ENCODE results near the gene ZNF280D.
A peak's percentile ranks its signal among the peaks of the same experiment; 100 is the strongest.
"Not testable (repeated sequence)": the region's sequence is repeated elsewhere in the genome, so short reads cannot be mapped to it uniquely, and the experiment has no call there.

The ZNF280D gene, protein sequence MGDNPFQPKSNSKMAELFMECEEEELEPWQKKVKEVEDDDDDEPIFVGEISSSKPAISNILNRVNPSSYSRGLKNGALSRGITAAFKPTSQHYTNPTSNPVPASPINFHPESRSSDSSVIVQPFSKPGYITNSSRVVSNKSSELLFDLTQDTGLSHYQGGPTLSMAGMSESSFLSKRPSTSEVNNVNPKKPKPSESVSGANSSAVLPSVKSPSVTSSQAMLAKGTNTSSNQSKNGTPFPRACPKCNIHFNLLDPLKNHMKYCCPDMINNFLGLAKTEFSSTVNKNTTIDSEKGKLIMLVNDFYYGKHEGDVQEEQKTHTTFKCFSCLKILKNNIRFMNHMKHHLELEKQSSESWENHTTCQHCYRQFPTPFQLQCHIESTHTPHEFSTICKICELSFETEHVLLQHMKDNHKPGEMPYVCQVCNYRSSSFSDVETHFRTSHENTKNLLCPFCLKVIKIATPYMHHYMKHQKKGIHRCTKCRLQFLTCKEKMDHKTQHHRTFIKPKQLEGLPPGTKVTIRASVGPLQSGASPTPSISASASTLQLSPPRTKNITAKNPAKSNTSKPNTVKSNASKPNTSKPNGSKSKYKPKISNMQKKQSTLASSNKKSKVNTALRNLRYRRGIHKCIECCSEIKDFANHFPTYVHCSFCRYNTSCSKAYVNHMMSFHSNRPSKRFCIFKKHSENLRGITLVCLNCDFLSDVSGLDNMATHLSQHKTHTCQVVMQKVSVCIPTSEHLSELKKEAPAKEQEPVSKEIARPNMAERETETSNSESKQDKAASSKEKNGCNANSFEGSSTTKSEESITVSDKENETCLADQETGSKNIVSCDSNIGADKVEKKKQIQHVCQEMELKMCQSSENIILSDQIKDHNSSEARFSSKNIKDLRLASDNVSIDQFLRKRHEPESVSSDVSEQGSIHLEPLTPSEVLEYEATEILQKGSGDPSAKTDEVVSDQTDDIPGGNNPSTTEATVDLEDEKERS

DNA sequence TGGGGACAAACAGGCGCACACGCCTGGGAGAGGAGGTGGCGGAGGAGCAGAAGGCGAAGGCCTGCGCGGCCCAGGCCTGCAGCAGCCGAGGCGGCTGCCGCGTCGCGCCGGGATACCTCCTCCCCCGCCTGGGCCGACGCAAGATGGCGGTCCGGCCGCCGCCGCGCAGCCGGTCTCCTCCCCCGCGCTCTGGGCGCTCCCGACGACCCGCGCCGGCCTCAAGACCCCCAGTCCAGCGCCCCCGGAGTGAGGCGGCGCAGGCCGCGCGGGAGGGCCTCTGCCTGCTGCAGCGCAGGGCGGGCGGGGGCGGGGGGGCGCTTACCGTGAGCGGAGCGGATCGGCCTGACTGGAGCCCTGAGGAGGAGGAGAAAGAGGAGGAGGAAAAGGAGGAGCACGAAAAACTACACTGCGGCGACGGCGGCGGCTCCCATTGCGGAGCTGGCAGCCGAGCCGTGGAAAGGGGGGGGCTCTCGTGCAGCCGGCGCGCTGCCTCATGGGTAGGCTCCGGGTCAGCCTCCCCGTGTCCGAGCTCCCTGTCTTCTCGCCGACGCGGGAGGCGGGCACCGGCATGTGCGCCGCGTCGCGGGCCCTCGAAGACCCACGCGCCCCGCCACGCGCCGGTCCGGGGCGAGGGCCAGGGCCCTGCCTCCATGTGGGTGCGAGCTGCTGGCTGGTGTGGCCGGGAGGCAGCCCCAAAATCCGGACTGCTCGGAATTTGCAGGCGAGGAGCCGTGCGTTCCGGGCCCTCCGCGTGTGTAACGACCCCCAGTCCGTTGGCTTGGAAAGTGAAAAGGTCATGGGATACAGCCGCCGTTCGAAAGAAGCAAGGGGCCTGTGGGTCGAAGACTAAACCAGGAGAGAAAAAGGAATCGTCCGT lies at the start of gene ZNF280D:
TSS of gene ZNF280D (minus strand) at position 374 of the 877 bp plus-strand sequence. CDS start 26,400 bp downstream, outside the sequence.
- peaks cover 19% of the 10 kb centered on the region for H3K36me3 ChIP-seq (ENCODE audit: insufficient read depth, low read length)
- H3K9me3 ChIP-seq (ENCODE audit: low read depth, low read length): no peaks in the 10 kb centered on the region
- TF ChIP-seq FOXP2 (optimal IDR thresholded peaks at IDR 0.05; ENCODE audit: control extremely low read depth, extremely low read length, insufficient read depth): no peak
- TF ChIP-seq EZH2 (IDR thresholded peaks at IDR 0.05): no peak
- peak; percentile 54; the same call in 1 of the 2 replicates for TF ChIP-seq POLR2AphosphoS5 (IDR thresholded peaks at IDR 0.05; ENCODE audit: borderline replicate concordance, low read depth, low read length)
- DNase-seq (ENCODE audit: low read depth, low spot score): no peak
- H3K27ac ChIP-seq: peak within 1 kb of the TSS; percentile 87
- peak within 1 kb of the TSS; percentile 95 for H3K4me3 ChIP-seq
- H3K9ac ChIP-seq (ENCODE audit: insufficient read length): peak within 1 kb of the TSS; percentile 97

DNA sequence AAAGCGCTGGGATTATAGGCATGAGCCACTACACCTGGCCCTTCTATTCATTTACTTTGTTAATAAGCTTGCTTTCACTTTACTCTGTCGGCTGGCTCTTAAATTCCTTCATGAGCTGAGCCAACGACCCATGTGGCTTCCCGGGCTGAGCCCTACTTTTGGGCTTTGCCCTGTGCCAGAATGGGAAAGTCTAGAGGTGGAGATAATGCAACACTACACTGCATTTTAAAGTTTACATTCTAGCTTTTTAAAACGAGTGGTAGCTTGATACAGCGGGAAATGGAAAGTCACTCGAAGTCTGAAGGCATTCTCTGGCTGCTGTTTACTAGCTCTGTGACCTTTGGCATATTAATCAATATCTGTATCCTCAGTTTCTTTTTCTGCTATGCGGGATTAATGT lies 49.0 kb upstream of the ZNF280D start:
- Histone ChIP-seq H3K4me3 (no peak overlapping the region), H3K9me3 (ENCODE audit: low read depth, low read length) (no peaks in the 10 kb centered on the region), H3K27ac (no peak overlapping the region), H3K9ac (ENCODE audit: insufficient read length) (no peak overlapping the region), H3K36me3 (ENCODE audit: insufficient read depth, low read length) (no peaks in the 10 kb centered on the region)
- TF ChIP-seq FOXP2 (optimal IDR thresholded peaks at IDR 0.05; ENCODE audit: control extremely low read depth, extremely low read length, insufficient read depth) (no peak), POLR2AphosphoS5 (IDR thresholded peaks at IDR 0.05; ENCODE audit: borderline replicate concordance, low read depth, low read length) (no peak), EZH2 (IDR thresholded peaks at IDR 0.05) (no peak)
- no peak for DNase-seq (ENCODE audit: low read depth, low spot score)

DNA sequence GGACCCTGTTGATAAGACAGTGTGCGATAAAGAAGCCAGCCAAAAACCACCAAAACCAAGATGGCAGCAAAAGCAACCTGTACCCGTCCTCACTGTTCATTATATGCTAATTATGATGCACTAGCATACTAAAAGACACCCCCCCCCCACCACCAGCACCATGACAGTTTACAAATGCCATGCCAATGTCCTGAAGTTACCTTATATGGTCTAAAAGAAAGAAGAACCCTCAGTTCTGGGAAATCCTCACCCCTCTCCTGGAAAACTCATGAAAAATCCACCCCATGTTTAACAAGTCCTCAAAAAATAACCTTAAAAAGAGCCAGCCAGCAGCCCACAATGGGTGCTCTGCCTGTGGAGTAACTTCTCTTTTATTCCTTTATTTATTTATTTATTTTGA lies 48.4 kb upstream of the ZNF280D start:
- H3K36me3 ChIP-seq (ENCODE audit: insufficient read depth, low read length): no peaks in the 10 kb centered on the region
- H3K9ac ChIP-seq (ENCODE audit: insufficient read length): no peak overlapping the region
- H3K27ac ChIP-seq: no peak overlapping the region
- no peak for TF ChIP-seq POLR2AphosphoS5 (IDR thresholded peaks at IDR 0.05; ENCODE audit: borderline replicate concordance, low read depth, low read length)
- no peak for TF ChIP-seq EZH2 (IDR thresholded peaks at IDR 0.05)
- TF ChIP-seq FOXP2 (optimal IDR thresholded peaks at IDR 0.05; ENCODE audit: control extremely low read depth, extremely low read length, insufficient read depth): no peak
- H3K9me3 ChIP-seq (ENCODE audit: low read depth, low read length): no peaks in the 10 kb centered on the region
- DNase-seq (ENCODE audit: low read depth, low spot score): no peak
- no peak overlapping the region for H3K4me3 ChIP-seq

DNA sequence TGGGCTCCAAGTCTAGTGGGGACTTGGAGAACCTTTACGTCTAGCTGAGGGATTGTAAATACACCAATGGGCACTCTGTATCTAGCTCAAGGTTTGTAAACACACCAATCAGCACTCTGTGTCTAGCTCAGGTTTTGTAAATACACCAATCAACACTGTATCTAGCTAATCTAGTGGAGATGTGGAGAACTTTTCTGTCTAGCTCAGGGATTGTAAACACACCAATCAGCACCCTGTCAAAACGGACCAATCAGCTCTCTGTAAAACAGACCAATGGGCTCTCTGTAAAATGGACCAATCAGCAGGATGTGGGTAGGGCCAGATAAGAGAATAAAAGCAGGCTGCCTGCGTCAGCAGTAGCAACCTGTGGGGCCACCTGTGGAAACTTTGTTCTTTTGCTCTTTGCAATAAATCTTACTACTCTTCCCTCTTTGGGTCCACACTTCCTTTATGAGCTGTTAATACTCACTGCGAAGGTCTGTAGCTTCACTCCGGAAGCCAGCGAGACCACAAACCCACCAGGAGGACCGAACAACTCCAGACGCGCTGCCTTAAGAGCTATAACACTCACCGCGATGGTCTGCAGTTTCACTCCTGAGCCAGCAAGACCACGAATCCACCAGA lies 46.9 kb upstream of the ZNF280D start:
- H3K4me3 ChIP-seq; DNase-seq (ENCODE audit: low read depth, low spot score); H3K27ac ChIP-seq; H3K9ac ChIP-seq (ENCODE audit: insufficient read length); H3K9me3 ChIP-seq (ENCODE audit: low read depth, low read length); H3K36me3 ChIP-seq (ENCODE audit: insufficient read depth, low read length): not testable (repeated sequence)

DNA sequence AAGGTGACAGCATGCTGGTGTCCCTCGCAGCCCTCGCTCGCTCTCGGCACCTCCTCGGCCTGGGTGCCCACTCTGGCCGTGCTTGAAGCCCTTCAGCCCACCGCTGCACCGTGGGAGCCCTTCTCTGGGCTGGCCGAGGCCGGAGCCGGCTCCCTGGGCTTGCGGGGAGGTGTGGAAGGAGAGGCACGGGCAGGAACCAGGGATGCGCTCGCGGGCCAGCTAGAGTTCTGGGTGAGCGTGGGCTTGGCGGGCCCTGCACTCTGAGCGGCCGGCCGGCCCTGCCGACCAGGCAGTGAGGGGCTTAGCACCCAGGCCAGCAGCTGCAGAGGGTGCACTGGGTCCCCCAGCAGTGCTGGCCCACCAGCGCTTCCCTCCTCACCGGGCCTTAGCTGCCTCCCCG lies 46.1 kb upstream of the ZNF280D start:
- H3K36me3 ChIP-seq (ENCODE audit: insufficient read depth, low read length); H3K27ac ChIP-seq; DNase-seq (ENCODE audit: low read depth, low spot score); H3K9me3 ChIP-seq (ENCODE audit: low read depth, low read length); H3K4me3 ChIP-seq; H3K9ac ChIP-seq (ENCODE audit: insufficient read length): not testable (repeated sequence)

DNA sequence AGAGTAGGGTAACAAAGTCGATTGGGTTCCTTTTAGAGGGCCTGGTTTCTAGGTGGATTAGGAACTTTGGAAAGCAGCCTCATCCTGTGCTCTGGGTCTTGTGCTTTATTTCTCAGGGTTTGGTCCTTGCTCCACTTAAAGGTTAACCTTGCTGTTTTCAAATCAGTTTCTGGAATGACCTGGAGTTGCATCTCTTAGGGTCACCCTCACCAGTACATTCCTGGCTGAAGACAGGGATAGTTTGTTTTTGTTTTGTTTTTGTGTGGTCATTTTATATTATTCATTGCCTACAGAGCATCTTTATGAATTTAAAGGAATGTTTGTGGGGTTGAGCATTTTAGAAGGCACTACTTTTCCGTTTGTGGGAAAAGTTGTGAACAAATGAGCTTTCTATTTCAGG lies 45.5 kb upstream of the ZNF280D start:
- Histone ChIP-seq H3K27ac (no peak overlapping the region), H3K4me3 (no peak overlapping the region), H3K9me3 (ENCODE audit: low read depth, low read length) (no peaks in the 10 kb centered on the region), H3K36me3 (ENCODE audit: insufficient read depth, low read length) (no peaks in the 10 kb centered on the region), H3K9ac (ENCODE audit: insufficient read length) (no peak overlapping the region)
- TF ChIP-seq EZH2 (IDR thresholded peaks at IDR 0.05) (no peak), FOXP2 (optimal IDR thresholded peaks at IDR 0.05; ENCODE audit: control extremely low read depth, extremely low read length, insufficient read depth) (no peak), POLR2AphosphoS5 (IDR thresholded peaks at IDR 0.05; ENCODE audit: borderline replicate concordance, low read depth, low read length) (no peak)
- DNase-seq (ENCODE audit: low read depth, low spot score): no peak

DNA sequence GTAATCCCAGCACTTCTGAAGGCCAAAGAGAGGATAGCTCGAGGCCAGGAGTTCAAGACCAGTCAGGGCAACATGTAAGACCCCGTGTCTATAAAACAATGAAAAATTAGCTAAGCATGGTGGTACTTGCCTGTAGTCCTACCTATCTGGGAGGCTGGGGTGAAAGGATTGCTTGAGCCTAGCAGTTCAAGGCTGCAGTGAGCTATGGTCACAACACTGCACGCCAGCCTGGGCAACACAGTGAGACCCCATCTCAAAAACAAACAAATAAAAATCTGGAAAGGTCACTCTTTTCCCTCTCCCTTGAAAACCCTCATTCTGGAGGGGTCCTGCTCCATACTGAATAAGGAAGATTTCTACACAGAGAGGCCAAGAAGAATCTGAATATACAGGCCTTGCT lies 43.5 kb upstream of the ZNF280D start:
- no peak for TF ChIP-seq EZH2 (IDR thresholded peaks at IDR 0.05)
- no peak for TF ChIP-seq POLR2AphosphoS5 (IDR thresholded peaks at IDR 0.05; ENCODE audit: borderline replicate concordance, low read depth, low read length)
- H3K9me3 ChIP-seq (ENCODE audit: low read depth, low read length): no peaks in the 10 kb centered on the region
- H3K4me3 ChIP-seq: no peak overlapping the region
- H3K27ac ChIP-seq: no peak overlapping the region
- no peak for DNase-seq (ENCODE audit: low read depth, low spot score)
- H3K9ac ChIP-seq (ENCODE audit: insufficient read length): no peak overlapping the region
- H3K36me3 ChIP-seq (ENCODE audit: insufficient read depth, low read length): no peaks in the 10 kb centered on the region

DNA sequence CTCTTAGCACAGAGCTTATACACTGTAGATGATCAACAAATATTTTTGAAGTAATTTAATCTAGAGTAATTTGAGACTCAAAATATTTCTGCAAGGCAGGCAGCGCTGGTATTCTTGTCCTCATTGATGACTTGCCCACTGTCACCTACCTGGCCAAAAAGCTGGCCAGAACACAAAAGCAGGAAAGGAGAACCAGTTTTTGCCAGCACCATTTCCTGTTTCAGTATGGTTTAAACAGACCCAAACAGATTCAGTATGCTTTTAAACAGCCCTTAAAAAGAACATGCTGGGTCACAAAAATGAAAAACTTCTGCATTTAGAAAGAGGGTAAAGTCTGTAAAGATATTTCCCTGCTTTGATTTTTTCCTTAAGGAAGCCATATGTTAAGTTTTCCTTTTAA lies 42.3 kb upstream of the ZNF280D start:
- H3K9ac ChIP-seq (ENCODE audit: insufficient read length): no peak overlapping the region
- H3K4me3 ChIP-seq: no peak overlapping the region
- H3K9me3 ChIP-seq (ENCODE audit: low read depth, low read length): no peaks in the 10 kb centered on the region
- no peak for TF ChIP-seq FOXP2 (optimal IDR thresholded peaks at IDR 0.05; ENCODE audit: control extremely low read depth, extremely low read length, insufficient read depth)
- TF ChIP-seq EZH2 (IDR thresholded peaks at IDR 0.05): no peak
- no peak for TF ChIP-seq POLR2AphosphoS5 (IDR thresholded peaks at IDR 0.05; ENCODE audit: borderline replicate concordance, low read depth, low read length)
- DNase-seq (ENCODE audit: low read depth, low spot score): no peak
- H3K36me3 ChIP-seq (ENCODE audit: insufficient read depth, low read length): no peaks in the 10 kb centered on the region
- no peak overlapping the region for H3K27ac ChIP-seq

Data from SK-N-MC (cell line).